Activated T-cell treated with anti-CD3 and anti-CD28 coated beads for 1 hour (primary cell): ENCODE measurements around the gene IFNL1.
"Not testable (repeated sequence)": the region's sequence is repeated elsewhere in the genome, so short reads cannot be mapped to it uniquely, and the experiment has no call there.

Source experiments
- DNase-seq: peaks from one replicate; pipeline ENCODE4 v3.0.0-alpha.2; 2020; ENCODE audit warnings: low read depth

The IFNL1 gene

GRCh38 chr19:39296055-39296645 lies at the start of gene IFNL1:
Gene IFNL1 (plus strand): TSS chr19:39296407. CDS start chr19:39296422, 15 bp downstream.
- DNase-seq = no peak

GRCh38 chr19:39246951-39247669 lies 49.1 kb upstream of the IFNL1 start:
- DNase-seq = no peak

DNA sequence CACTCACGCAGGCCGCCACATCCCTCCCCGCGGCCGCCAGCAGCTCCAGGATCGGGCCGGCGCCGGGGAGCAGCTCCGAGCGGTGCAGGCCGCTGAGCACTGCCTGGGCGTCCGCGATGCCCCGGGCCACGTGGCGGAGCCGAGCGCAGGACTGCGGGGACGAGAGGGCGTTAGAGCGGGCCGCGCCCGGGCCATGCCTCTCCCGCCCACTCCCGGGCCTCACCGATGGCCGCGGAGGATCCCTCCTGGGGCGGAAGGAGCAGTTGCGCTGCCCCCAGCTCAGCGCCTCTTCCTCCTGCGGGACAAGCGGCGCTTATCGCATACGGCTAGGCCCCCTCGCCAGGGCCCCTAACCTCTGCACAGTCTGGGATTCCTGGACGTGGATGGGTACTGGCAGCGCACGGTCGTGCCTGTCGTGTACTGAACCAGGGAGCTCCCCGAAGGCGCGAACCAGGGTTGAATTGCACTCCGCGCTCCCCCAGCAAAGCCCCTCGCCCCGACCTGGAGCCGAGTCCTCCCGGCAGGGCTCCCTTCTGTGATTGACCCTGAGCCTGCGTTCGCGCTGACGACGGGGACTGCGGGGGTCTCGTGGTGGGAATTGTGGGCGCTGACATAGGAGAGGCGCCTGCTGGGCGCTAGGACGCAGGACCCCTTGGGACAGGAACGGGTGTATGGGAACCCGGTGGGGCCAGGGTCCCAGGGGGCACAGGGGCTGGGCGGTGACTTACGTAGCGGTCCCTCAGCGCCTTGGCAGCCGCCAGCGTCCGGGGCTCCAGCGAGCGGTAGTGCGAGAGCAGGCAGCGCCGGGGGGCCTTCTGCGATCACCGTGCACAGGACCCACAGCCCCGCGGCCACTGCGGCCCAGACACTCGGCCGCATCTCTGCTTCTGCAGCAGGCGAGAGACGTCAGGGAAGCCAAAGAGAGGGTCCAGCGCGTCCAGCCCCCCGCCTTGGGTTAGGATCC lies 48.2 kb upstream of the IFNL1 start:
- DNase-seq = no peak

DNA sequence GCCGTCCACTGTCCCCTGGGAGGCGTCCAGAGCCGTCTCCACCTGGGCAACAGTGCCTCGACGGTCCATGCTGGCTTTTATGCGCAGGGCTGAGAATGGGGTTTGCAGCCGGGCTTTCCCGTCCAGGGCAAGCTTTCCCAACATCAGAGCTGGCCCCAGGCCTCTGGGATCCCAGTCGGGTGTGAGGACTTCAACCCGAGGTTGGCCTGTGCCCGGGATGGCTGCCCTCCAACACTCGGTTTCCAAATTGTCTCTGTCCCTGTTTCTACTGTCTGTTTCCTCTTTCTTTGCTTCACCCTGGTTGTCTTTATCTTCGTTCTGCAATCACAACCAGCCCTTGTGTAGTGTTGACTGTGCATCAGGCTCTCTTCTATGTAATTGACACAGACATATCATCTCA lies 47.4 kb upstream of the IFNL1 start, which contains the start of gene IFNL4:
Gene IFNL4, minus strand, starts transcription at position 51 of the 400 bp plus-strand sequence.
- no peak for DNase-seq

GRCh38 chr19:39251081-39251480 lies 45.1 kb upstream of the IFNL1 start:
- no peak for DNase-seq

GRCh38 chr19:39251846-39252245 lies 44.4 kb upstream of the IFNL1 start:
- no peak for DNase-seq

GRCh38 chr19:39252458-39252857 lies 43.7 kb upstream of the IFNL1 start:
- no peak for DNase-seq

- DNase-seq = no peak
Observed at GRCh38 chr19:39253374-39254149, 42.6 kb upstream of the IFNL1 start.

DNA sequence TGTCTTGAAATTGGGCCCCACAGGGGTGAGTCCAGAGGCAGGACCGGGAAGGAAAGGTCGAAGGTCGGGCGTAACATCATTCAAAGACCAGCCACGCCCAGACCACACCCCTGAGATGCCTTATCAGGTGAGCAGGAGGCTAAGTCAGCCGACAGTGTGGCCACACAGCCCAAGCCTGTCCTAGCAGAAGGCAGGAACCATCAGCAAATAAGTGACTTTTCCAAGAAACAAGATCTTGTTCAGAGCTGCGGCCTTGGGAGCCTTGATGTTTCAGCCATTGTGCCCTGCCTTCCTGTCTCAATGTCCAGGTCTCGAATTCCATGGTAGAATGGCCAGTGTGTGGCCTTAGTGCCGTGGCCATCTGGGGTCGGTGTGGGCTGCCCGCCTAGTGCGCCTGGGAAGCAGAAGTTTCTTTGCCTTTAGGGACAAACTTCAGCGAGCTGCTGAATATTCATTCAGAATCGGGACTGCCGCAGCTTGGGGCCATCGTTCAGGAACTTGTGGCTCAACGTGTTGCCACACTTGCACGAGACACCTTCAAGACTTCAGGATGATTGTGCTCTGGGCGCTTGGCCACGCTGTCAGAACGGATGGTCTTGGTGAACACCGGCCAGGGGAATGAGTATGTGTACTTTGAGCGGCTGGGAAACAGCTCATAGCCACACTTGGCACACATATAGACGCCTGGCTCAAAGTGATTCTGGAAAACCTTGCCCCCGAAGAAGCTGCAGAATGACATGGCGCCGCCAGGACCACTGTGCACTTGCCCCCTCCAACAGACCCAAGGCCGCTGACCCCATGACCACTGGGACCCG lies 41.5 kb upstream of the IFNL1 start:
- no peak for DNase-seq

DNA sequence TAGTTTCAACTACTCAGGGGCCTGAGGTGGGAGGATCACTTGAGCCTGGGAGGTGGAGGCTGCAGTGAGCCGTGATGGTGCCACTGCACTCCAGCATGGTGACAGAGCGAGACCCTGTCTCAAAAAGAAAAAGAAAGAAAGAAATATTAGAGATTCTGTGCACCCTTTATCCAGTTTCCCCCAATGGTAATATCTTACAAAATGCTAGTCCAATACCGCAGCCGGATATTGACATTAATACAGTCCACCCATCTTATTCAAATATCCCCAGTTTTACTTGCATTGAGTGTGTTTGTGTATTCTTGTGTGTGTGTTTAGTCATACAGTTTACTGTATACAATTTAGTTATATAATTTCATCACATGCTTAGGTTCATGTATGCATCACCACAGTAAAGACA lies 39.0 kb upstream of the IFNL1 start:
- no peak for DNase-seq

- DNase-seq = no peak
Observed at GRCh38 chr19:39261704-39262103, 34.5 kb upstream of the IFNL1 start.

GRCh38 chr19:39262496-39262895 lies 33.7 kb upstream of the IFNL1 start:
- DNase-seq = no peak

DNA sequence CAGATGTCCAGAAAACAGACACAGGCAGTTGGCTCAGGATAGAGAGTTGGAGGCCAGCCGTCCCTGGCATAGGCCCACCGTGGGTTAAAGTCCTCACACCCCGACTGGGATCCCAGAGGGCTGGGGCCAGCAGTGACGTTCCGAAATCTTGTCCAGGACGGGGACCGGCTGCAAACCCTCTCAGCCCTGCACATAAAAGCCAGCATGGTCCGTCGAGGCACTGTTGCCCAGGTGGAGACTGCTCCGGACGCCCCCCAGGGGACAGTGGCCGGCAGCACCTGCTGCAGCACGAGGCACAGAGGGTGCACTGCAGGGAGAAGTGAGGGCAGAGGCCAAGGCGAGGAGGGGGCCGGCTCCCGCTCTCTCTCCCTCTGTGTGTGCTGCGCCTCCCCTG lies 32.3 kb upstream of the IFNL1 start:
- no peak for DNase-seq

- no peak for DNase-seq
Observed at GRCh38 chr19:39264306-39265290, 31.6 kb upstream of the IFNL1 start.

DNA sequence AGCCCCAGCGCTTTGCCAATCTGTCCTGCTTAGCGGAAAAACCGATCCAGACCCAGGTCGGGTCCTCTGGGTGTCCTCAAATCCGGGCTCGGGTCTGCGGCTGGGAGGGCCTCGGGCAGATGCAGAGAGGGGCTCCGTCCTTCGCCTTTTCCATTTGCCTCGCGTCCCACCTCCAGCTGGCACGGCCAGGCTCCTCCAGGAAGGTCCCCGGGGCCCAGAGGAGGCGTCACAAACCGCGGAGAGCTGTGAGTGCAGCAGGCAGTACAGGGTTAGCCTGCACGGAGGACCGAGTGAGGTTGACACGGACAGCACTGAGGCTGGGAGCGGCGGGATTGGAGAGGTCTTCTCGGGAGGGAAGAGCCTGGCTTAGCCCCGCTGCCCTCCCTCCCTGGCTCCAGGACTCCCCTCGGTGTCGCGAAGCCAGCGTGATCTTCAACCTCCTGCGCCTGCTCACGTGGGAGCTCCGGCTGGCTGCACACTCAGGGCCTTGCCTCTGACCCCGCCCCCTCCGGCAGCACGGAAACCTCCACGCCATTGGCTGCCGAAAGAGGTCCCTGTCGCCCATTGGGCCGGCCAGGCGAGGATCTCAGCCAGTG lies 30.8 kb upstream of the IFNL1 start:
- DNase-seq = no peak

GRCh38 chr19:39268085-39268484 lies 28.1 kb upstream of the IFNL1 start, which contains the start of gene IFNL2:
Gene IFNL2 (plus strand): TSS chr19:39268396. CDS start chr19:39268569, 173 bp downstream.
- DNase-seq = not testable (repeated sequence)

DNA sequence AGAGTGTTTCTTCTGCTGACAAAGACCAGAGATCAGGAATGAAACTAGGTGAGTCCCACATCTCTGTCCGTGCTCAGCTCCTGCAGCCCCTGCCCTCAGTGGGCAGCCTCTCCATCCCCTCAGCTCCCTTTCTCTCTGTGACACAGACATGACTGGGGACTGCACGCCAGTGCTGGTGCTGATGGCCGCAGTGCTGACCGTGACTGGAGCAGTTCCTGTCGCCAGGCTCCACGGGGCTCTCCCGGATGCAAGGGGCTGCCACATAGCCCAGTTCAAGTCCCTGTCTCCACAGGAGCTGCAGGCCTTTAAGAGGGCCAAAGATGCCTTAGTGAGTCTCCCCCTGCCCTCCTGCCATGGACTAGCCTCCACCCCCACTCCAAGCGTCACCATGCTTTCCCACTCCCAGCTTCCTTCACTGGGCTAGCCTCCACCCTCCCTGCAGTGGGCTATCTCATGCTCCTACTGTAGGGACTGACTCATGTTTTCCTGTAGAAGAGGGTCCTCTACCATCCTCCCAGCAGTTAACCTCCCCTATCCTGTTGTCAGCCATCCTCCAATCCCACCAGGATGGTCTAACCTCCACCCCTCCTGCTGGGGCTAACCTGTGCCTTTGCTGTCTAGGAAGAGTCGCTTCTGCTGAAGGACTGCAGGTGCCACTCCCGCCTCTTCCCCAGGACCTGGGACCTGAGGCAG lies 27.5 kb upstream of the IFNL1 start:
- DNase-seq = not testable (repeated sequence)

- DNase-seq = not testable (repeated sequence)
Observed at GRCh38 chr19:39269369-39269768, 26.8 kb upstream of the IFNL1 start.
